Measurements from ENCODE around the gene SMCO4. TPM values are rescaled to one million over a fixed set of nuclear protein-coding genes. Genes with fewer than 3 reads are reported as not detected.
"Not testable (repeated sequence)": the region's sequence is repeated elsewhere in the genome, so short reads cannot be mapped to it uniquely, and the experiment has no call there.

The SMCO4 gene
- total RNA-seq, 1 donor from 2014 or later, result 48.1 TPM

- DNase-seq (ENCODE audit: low read depth), result no peak
- H3K4me3 ChIP-seq (ENCODE audit: low read depth, low read length), result no peak overlapping the region
- no peak for TF ChIP-seq CTCF (conservative IDR thresholded peaks at IDR 0.05; ENCODE audit: low read depth, low read length)
Observed at GRCh38 chr11:93579187-93579751, 36.1 kb upstream of the SMCO4 start.

GRCh38 chr11:93577286-93577685, 34.1 kb upstream of the SMCO4 start:
- DNase-seq (ENCODE audit: low read depth), result no peak
- no peak overlapping the region for H3K4me3 ChIP-seq (ENCODE audit: low read depth, low read length)
- TF ChIP-seq CTCF (conservative IDR thresholded peaks at IDR 0.05; ENCODE audit: low read depth, low read length), result no peak

- H3K4me3 ChIP-seq (ENCODE audit: low read depth, low read length); DNase-seq (ENCODE audit: low read depth): not testable (repeated sequence)
Observed at GRCh38 chr11:93576870-93577269, 33.7 kb upstream of the SMCO4 start.

- no peak for TF ChIP-seq CTCF (conservative IDR thresholded peaks at IDR 0.05; ENCODE audit: low read depth, low read length)
- H3K4me3 ChIP-seq (ENCODE audit: low read depth, low read length), result no peak overlapping the region
- DNase-seq (ENCODE audit: low read depth), result no peak
Observed at GRCh38 chr11:93574638-93575220, 31.5 kb upstream of the SMCO4 start.

- H3K4me3 ChIP-seq (ENCODE audit: low read depth, low read length), result no peak overlapping the region
- no peak for DNase-seq (ENCODE audit: low read depth)
- no peak for TF ChIP-seq CTCF (conservative IDR thresholded peaks at IDR 0.05; ENCODE audit: low read depth, low read length)
Observed at GRCh38 chr11:93573184-93573583, 30.0 kb upstream of the SMCO4 start.

- TF ChIP-seq CTCF (conservative IDR thresholded peaks at IDR 0.05; ENCODE audit: low read depth, low read length), result no peak
- no peak for DNase-seq (ENCODE audit: low read depth)
- no peak overlapping the region for H3K4me3 ChIP-seq (ENCODE audit: low read depth, low read length)
Observed at GRCh38 chr11:93572621-93573020, 29.4 kb upstream of the SMCO4 start.

- DNase-seq (ENCODE audit: low read depth), result no peak
- no peak for TF ChIP-seq CTCF (conservative IDR thresholded peaks at IDR 0.05; ENCODE audit: low read depth, low read length)
- H3K4me3 ChIP-seq (ENCODE audit: low read depth, low read length), result no peak overlapping the region
Observed at GRCh38 chr11:93572171-93572570, 29.0 kb upstream of the SMCO4 start.

Measured in epithelial cell of proximal tubule (primary cell).